SK-N-SH (cell line): Measurements from ENCODE around the gene B4GALT1. TPM values are rescaled to one million over a fixed set of nuclear protein-coding genes. Genes with fewer than 3 reads are reported as not detected.

Source experiments
- CTCF ChIA-PET: fragments of 300-600, 350-600 bp; formaldehyde crosslinking; extraction: SDS; loops from one replicate; lab custom pipeline; 2021; lab: Yijun Ruan, JAX
- POLR2A ChIA-PET: fragments of 350-600 bp; sonication (Branson Sonifier 250); formaldehyde crosslinking; extraction: SDS; loops from one replicate; lab custom pipeline; 2020; ENCODE audit warnings: antibody characterized with exemption, inconsistent platforms; lab: Yijun Ruan, JAX
- DNase-seq: peaks from one replicate; pipeline ENCODE4 v3.0.0; 2012
- H2AFZ ChIP-seq: fragments of 200-600 bp; sonication (generic); 2 replicates; pipeline ENCODE4 v1.8.1; 2016; ENCODE audit warnings: antibody characterized with exemption, mild to moderate bottlenecking, low read depth
- H3F3A ChIP-seq: fragments of 200-600 bp; sonication (generic); replicated peaks from 2 replicates; pipeline ENCODE3; 2016; ENCODE audit warnings: antibody characterized with exemption, mild to moderate bottlenecking; ENCODE audit not compliant: insufficient read depth
- H3K27ac ChIP-seq, 2 experiments: fragments of 200-500 bp in 1 of 2; fragments of 200-600 bp in 1 of 2; sonication (Bioruptor generic) in 1 of 2; sonication (generic), shearing (Covaris generic) in 1 of 2; 2 replicates each; pipeline versions ENCODE4 v1.5.1 to v1.6.1; 2014 to 2016; ENCODE audit warnings: low read depth in 2 of 2, inconsistent platforms in 1 of 2, low read length in 1 of 2, mild to moderate bottlenecking in 1 of 2, mixed read lengths in 1 of 2
- H3K27me3 ChIP-seq: fragments of 200-600 bp; sonication (generic), shearing (Covaris generic); 2 replicates; pipeline ENCODE4 v1.6.1; 2016; ENCODE audit warnings: mixed run types; ENCODE audit not compliant: insufficient read depth
- H3K36me3 ChIP-seq, 2 experiments: fragments of 200-500 bp in 1 of 2; fragments of 200-600 bp in 1 of 2; sonication (Bioruptor generic) in 1 of 2; sonication (generic) in 1 of 2; replicated peaks in 1 of 2; 2 replicates each; pipeline versions ENCODE3 to v1.5.1; 2014 to 2016; ENCODE audit warnings: low read length in 1 of 2, mild to moderate bottlenecking in 1 of 2; ENCODE audit not compliant: insufficient read depth in 2 of 2, control insufficient read depth in 1 of 2
- H3K4me1 ChIP-seq, 2 experiments: fragments of 200-500 bp in 1 of 2; fragments of 200-600 bp in 1 of 2; sonication (Bioruptor generic) in 1 of 2; sonication (generic), shearing (Covaris generic) in 1 of 2; 2 replicates each; pipeline versions ENCODE4 v1.5.1 to v1.6.1; 2014 to 2016; ENCODE audit warnings: low read depth in 1 of 2, low read length in 1 of 2, mixed run types in 1 of 2; ENCODE audit not compliant: insufficient read depth in 2 of 2, control insufficient read depth in 1 of 2
- H3K4me2 ChIP-seq: fragments of 200-600 bp; sonication (generic), shearing (Covaris generic); 2 replicates; pipeline ENCODE4 v1.6.1; 2017; ENCODE audit warnings: mixed run types
- H3K4me3 ChIP-seq, 2 experiments: fragments of 200-500 bp in 1 of 2; fragments of 200-600 bp in 1 of 2; sonication (Bioruptor generic) in 1 of 2; sonication (generic), shearing (Covaris generic) in 1 of 2; 2 replicates each; pipeline versions ENCODE4 v1.5.1 to v1.8.1; 2014 to 2016; ENCODE audit warnings: low read depth in 2 of 2, inconsistent platforms in 1 of 2, low read length in 1 of 2, mild to moderate bottlenecking in 1 of 2, mixed read lengths in 1 of 2, moderate library complexity in 1 of 2
- H3K79me2 ChIP-seq: fragments of 200-600 bp; sonication (generic); 2 replicates; pipeline ENCODE4 v1.8.1; 2017; ENCODE audit warnings: mild to moderate bottlenecking; ENCODE audit not compliant: insufficient read depth
- H3K9ac ChIP-seq: fragments of 200-600 bp; sonication (generic); 2 replicates; pipeline ENCODE4 v1.6.1; 2017; ENCODE audit warnings: mixed run types
- H3K9me2 ChIP-seq: fragments of 200-600 bp; sonication (generic); 2 replicates; pipeline ENCODE4 v1.6.1; 2017; ENCODE audit warnings: mixed run types
- H3K9me3 ChIP-seq: fragments of 200-600 bp; sonication (generic); 2 replicates; pipeline ENCODE4 v1.6.1; 2017; ENCODE audit warnings: mixed run types, mild to moderate bottlenecking, moderate library complexity
- H4K20me1 ChIP-seq: fragments of 200-600 bp; sonication (generic); 2 replicates; pipeline ENCODE4 v1.6.1; 2017; ENCODE audit warnings: mild to moderate bottlenecking, mixed run types; ENCODE audit not compliant: insufficient read depth
- ELF1 ChIP-seq: IDR thresholded peaks from 2 replicates; pipeline ENCODE4 v1.4.0; 2012
- EP300 ChIP-seq, 2 experiments: IDR thresholded peaks; 2 replicates each; pipeline versions ENCODE4 v1.4.0 to v1.6.1; 2012; ENCODE audit warnings: borderline replicate concordance in 1 of 2, low read depth in 1 of 2, low read length in 1 of 2
- IRF3 ChIP-seq: fragments of 150-350 bp; IDR thresholded peaks from 2 replicates; pipeline ENCODE4 v1.6.1; 2016; ENCODE audit warnings: mild to moderate bottlenecking, low read depth, low read length
- JUND ChIP-seq: IDR thresholded peaks from 2 replicates; pipeline ENCODE4 v1.4.0; 2012
- POLR2AphosphoS5 ChIP-seq: IDR thresholded peaks from 2 replicates; pipeline ENCODE4 v1.6.1; 2012; ENCODE audit warnings: low read depth, low read length
- REST ChIP-seq: IDR thresholded peaks from 2 replicates; pipeline ENCODE4 v1.6.1; 2012; ENCODE audit warnings: mild to moderate bottlenecking, low read depth, low read length, moderate library complexity
- TAF1 ChIP-seq: IDR thresholded peaks from 2 replicates; pipeline ENCODE4 v1.6.1; 2012; ENCODE audit warnings: low read depth, mild to moderate bottlenecking, low read length, moderate library complexity, borderline replicate concordance
- TCF12 ChIP-seq: IDR thresholded peaks from 2 replicates; pipeline ENCODE4 v1.4.0; 2012
- YY1 ChIP-seq: IDR thresholded peaks from 2 replicates; pipeline ENCODE4 v1.4.0; 2012; ENCODE audit warnings: low read depth, mild to moderate bottlenecking
- ZBTB33 ChIP-seq: IDR thresholded peaks from 2 replicates; pipeline ENCODE4 v1.4.0; 2012; ENCODE audit warnings: low read depth, borderline replicate concordance
- WGBS: methylation state at CpG from one replicate; pipeline ENCODE4 v1.1.6; 2017; ENCODE audit warnings: low lambda C conversion rate; 5-methylcytosine and 5-hydroxymethylcytosine counted together
- polyA plus RNA-seq, 3 experiments: library from polyadenylated mRNA; depleted of rRNA; stranded (reverse); fragments of >200 nt; gene quantifications; 2 replicates each; pipeline ENCODE4 v1.2.3, GENCODE V29; 2012
- small RNA-seq, 7 experiments: library from RNA; depleted of rRNA; stranded (forward); fragments of <200 nt; gene quantifications; one replicate each; pipeline ENCODE3, GENCODE V24; 2012

B4GALT1 gene
- polyA plus RNA-seq, 1 of the 3 experiments (the other 2 are of a cell fraction): 36.2 TPM

- TF ChIP-seq POLR2AphosphoS5 (no peak), IRF3 (no peak), TAF1 (no peak), JUND (no peak), ELF1 (no peak), EP300 (IDR thresholded peaks at IDR 0.05; ENCODE audit: borderline replicate concordance in 1 of 2, low read depth in 1 of 2, low read length in 1 of 2) (no peak), REST (no peak)
Measured at GRCh38 chr9:33068991-33069390, 98.1 kb downstream of the B4GALT1 start (continued).

- H2AFZ ChIP-seq: no peak overlapping the region
- H3K9me3 ChIP-seq: no peaks in the 10 kb centered on the region
- TF ChIP-seq ZBTB33: no peak
- TF ChIP-seq YY1: no peak
- TF ChIP-seq TCF12: no peak
- H4K20me1 ChIP-seq: 0 out of 2 replicates have a peak, but pooled peaks cover 6% of the 10 kb centered on the region
- no peak for DNase-seq
- no peak overlapping the region for H3K27ac ChIP-seq
- 89% methylated on average over 5 of the region's 5 CpGs for WGBS
- peaks cover 10% of the 10 kb centered on the region for H3F3A ChIP-seq
- ChIA-PET CTCF (interaction anchor here (1.9 kb wide), 1 partner anchor 21 kb away, joined by 6 read pairs; no protein-coding TSS in a partner anchor), POLR2A (no interaction called here)
- no peaks in the 10 kb centered on the region for H3K4me1 ChIP-seq
- H3K9me2 ChIP-seq: no peaks in the 10 kb centered on the region
- H3K9ac ChIP-seq: no peak overlapping the region
- H3K4me3 ChIP-seq: no peak overlapping the region
- H3K36me3 ChIP-seq: peaks cover 71 to 82% of the 10 kb centered on the region in 2 experiments
- peaks cover 18% of the 10 kb centered on the region for H3K79me2 ChIP-seq
- H3K4me2 ChIP-seq: no peak overlapping the region
- no peaks in the 10 kb centered on the region for H3K27me3 ChIP-seq
Measured at GRCh38 chr9:33065157-33066076, 101.7 kb downstream of the B4GALT1 start.

Small RNAs within 50 kb of the gene (small RNA-seq; reads per million reads assigned to genes)
- gene RNU4ATAC15P: 0 reads per million in 7 experiments

Other genes starting within 250 kb of the B4GALT1 start
- 30.7 and 36.5 TPM in 2 replicates for gene APTX, start 165.7 kb downstream of the B4GALT1 start, polyA plus RNA-seq (2012; rRNA removed)
- 103 and 125 TPM in 2 replicates for gene DNAJA1, start 142.1 kb downstream of the B4GALT1 start, polyA plus RNA-seq (2012; rRNA removed)
- gene SMU1, start 90.7 kb downstream of the B4GALT1 start, polyA plus RNA-seq (2012; rRNA removed): 9.8 and 12.4 TPM in 2 replicates
- gene SPINK4, start 72.8 kb upstream of the B4GALT1 start, polyA plus RNA-seq (2012; rRNA removed): not detected in 2 replicates
- gene BAG1, start 97.4 kb upstream of the B4GALT1 start, polyA plus RNA-seq (2012; rRNA removed): 40.0 and 49.9 TPM in 2 replicates
- gene CHMP5, start 97.7 kb upstream of the B4GALT1 start, polyA plus RNA-seq (2012; rRNA removed): 88.3 and 112 TPM in 2 replicates
- gene NFX1, start 123.2 kb upstream of the B4GALT1 start, polyA plus RNA-seq (2012; rRNA removed): 19.6 and 27.6 TPM in 2 replicates
- gene AQP7, start 235.2 kb upstream of the B4GALT1 start, polyA plus RNA-seq (2012; rRNA removed): 0.05 TPM in 1 of 2 replicates, not detected in the other